ENCODE results near the gene SLC25A26.
"Not testable (repeated sequence)": the region's sequence is repeated elsewhere in the genome, so short reads cannot be mapped to it uniquely, and the experiment has no call there.

SLC25A26 gene

GRCh38 chr3:66224220-66224619 is 3.4 kb downstream of the SLC25A26 start:
- DNase-seq (ENCODE audit: low read depth), result no peak

DNA sequence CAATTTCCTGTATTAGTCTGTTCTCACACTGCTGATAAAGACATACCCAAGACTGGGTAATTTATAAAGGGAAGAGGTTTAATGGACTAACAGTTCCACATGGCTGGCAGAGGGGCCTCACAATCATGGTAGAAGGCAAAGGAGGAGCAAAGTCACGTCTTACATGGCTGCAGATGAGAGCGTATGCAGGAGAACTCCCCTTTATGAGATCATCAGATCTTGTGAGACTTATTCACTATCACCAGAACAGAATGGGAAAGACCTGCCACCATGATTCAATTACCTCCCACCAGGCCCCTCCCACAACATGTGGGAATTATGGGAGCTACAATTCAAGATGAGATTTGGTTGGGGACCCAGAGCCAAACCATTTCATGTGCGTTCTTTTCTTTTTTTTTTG is 5.3 kb downstream of the SLC25A26 start:
- H3K4me3 ChIP-seq (ENCODE audit: low read depth, low read length); DNase-seq (ENCODE audit: low read depth): not testable (repeated sequence)

More at GRCh38 chr3:66224220-66224619, 3.4 kb downstream of the SLC25A26 start:
- no peak overlapping the region for H3K4me3 ChIP-seq (ENCODE audit: low read depth, low read length)
- TF ChIP-seq, protein P1, sequence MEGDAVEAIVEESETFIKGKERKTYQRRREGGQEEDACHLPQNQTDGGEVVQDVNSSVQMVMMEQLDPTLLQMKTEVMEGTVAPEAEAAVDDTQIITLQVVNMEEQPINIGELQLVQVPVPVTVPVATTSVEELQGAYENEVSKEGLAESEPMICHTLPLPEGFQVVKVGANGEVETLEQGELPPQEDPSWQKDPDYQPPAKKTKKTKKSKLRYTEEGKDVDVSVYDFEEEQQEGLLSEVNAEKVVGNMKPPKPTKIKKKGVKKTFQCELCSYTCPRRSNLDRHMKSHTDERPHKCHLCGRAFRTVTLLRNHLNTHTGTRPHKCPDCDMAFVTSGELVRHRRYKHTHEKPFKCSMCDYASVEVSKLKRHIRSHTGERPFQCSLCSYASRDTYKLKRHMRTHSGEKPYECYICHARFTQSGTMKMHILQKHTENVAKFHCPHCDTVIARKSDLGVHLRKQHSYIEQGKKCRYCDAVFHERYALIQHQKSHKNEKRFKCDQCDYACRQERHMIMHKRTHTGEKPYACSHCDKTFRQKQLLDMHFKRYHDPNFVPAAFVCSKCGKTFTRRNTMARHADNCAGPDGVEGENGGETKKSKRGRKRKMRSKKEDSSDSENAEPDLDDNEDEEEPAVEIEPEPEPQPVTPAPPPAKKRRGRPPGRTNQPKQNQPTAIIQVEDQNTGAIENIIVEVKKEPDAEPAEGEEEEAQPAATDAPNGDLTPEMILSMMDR (IDR thresholded peaks at IDR 0.05; ENCODE audit: low read depth, low read length, missing control alignments), result no peak

GRCh38 chr3:66227051-66227450 is 6.2 kb downstream of the SLC25A26 start:
- DNase-seq (ENCODE audit: low read depth), result no peak
- no peak overlapping the region for H3K4me3 ChIP-seq (ENCODE audit: low read depth, low read length)
- TF ChIP-seq, protein P1 (IDR thresholded peaks at IDR 0.05; ENCODE audit: low read depth, low read length, missing control alignments), result no peak

- TF ChIP-seq, protein P1 (IDR thresholded peaks at IDR 0.05; ENCODE audit: low read depth, low read length, missing control alignments), result no peak
- DNase-seq (ENCODE audit: low read depth), result no peak
- no peak overlapping the region for H3K4me3 ChIP-seq (ENCODE audit: low read depth, low read length)
These were observed 7.1 kb downstream of the SLC25A26 start for GRCh38 chr3:66227915-66228314.

GRCh38 chr3:66228707-66229106 is 7.9 kb downstream of the SLC25A26 start:
- TF ChIP-seq, protein P1 (IDR thresholded peaks at IDR 0.05; ENCODE audit: low read depth, low read length, missing control alignments), result no peak
- H3K4me3 ChIP-seq (ENCODE audit: low read depth, low read length), result no peak overlapping the region
- DNase-seq (ENCODE audit: low read depth), result no peak

DNA sequence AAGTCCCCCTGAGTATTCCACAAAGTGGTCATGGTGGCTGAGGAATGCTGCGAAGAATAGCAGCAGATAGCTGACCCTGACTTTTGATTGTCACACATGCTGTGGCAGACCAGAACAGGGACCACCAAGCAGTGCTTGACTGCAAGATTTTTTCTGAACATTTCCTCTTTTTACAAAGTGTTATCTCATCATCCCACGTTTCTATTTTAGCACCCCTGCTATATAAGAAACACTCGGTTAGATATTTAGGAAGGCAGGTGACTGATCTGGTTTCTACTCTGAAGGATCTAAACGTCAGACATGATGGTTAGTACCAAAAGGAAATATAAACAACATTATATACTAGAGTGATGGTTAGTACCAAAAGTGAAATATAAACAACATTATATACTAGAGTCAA is 9.1 kb downstream of the SLC25A26 start:
- no peak for DNase-seq (ENCODE audit: low read depth)
- TF ChIP-seq, protein P1 (IDR thresholded peaks at IDR 0.05; ENCODE audit: low read depth, low read length, missing control alignments), result no peak
- no peak overlapping the region for H3K4me3 ChIP-seq (ENCODE audit: low read depth, low read length)

DNA sequence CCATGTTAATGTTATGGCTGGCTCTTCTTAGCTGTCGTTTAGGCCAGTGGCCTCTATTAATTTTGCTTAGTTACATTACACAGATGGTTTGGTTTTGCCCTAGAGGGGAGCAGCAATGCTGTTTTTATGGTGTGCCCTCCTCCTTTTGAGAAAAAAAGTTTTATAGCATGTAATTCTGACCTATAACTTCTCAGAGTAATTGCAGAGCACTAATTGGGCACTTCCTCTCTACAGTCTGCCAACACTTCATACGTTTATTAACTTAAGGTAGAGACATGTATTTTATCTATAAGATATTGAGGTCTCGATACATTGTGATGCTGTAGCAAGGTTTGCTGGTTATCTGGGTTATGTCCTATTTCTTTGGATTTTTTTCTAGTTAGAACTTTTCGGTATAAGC is 12.2 kb downstream of the SLC25A26 start:
- TF ChIP-seq, protein P1 (IDR thresholded peaks at IDR 0.05; ENCODE audit: low read depth, low read length, missing control alignments), result no peak
- DNase-seq (ENCODE audit: low read depth), result no peak
- no peak overlapping the region for H3K4me3 ChIP-seq (ENCODE audit: low read depth, low read length)

Data from GM12864 (cell line).